GM19438 (cell line): Measurements from ENCODE around the gene RBMS3.
"Not testable (repeated sequence)": the region's sequence is repeated elsewhere in the genome, so short reads cannot be mapped to it uniquely, and the experiment has no call there.

Experiments
- ATAC-seq: cut with Tn5 transposase; IDR thresholded peaks from one replicate; pipeline ENCODE4 v1.9.1; 2021; ENCODE audit warnings: low read depth; ENCODE audit not compliant: unreplicated experiment

Gene RBMS3

DNA sequence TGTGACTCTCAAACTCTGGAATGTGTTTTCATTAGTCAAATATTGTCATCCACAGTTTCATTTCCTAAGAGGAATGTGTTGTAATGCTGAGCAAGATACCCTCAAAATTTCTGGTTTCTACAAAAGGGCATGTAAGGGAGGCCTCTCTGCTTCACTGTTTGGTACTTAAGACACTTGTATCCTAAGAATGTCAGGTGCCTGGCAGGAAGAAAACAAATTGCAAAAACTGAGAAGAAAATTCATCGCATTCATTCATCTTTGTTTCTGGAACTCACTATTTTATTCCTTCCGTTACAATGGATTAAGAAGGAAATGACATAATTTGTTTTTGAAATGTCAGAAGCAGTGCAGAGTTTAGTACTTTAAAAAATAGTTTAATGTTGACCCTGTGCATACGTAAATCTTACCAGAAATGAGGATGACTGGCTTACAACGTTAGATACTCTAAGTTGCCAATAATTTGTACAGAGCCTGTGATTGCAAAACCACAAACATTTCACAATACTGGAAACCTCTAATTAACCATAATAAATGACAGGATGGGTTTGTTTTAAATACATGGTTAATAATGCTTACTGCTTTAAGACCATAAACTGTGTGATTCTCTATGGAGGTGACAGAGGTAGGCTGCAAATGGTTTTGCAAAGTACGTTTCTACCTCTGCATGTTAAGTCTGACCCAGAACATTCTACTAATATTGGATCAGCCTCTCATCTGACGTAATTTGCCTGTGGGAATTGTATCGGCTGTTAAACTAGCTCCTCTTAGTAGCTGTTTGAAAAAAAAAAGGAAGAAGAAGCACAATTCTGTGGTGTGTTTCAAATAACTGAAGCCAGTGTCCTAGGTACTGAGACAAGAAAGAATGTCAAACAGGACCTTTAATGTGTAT is 477.8 kb downstream of the RBMS3 start:
- no peak for ATAC-seq

DNA sequence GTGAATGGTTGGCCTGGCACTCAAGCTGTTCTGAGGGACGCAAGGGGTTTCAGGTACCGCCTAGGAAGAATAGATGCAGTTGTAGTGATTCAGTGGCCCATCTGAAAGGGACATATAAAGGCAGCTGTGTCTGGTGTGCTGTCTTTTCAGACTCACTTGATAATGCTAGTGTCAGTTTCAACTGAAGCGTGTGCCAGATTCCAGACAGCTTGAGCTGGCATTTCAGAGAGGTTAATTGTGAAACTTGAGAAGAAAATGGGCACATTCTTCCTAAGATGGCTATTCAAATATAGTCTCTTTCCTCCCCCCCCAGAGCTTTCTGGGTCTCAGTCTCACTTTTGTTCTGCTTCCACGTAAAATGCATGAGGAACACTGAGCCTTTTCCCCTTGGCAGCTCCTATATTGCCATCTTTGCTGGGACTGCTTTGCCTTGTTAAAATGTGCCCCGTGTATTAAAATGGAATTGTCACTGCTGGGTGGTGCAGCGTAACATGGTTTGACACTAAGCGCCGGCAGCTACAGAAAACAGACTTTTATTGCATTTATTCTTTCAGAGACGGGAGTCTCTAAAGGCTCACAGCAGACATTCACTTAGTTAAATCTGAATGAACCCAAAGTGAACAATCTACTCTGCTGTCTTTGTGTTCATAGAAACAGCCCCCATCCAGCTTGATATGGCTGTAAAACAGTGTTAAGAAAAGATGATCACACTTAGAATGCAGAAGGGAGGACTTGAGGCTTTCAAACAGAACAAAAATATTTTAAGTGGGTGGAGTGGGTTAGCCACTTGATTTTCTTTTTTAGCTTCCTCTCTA is 478.7 kb downstream of the RBMS3 start:
- ATAC-seq: no peak

GRCh38 chr3:29760226-29760685 is 479.4 kb downstream of the RBMS3 start:
- ATAC-seq: no peak

- ATAC-seq: no peak
These were observed 480.6 kb downstream of the RBMS3 start for GRCh38 chr3:29761517-29761916.

DNA sequence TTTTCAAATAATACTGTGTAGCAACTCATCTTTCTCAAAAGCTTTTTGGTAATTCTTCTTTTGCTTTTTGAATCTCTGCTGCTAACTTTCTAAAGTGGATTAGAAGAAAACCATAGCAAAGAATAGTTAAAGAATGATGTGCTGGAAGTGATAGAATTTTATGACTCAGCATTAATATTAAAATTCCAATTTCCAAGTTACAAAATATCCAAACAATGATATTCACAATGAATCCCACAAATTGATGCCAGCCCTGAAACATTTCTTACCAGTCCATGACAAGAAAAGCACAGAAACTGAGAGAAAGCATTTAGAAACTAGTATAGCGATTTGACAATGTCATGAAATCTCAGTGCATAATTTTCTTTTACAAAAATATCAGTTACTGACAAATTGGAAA is 482.2 kb downstream of the RBMS3 start:
- ATAC-seq: no peak

GRCh38 chr3:29764041-29764440 is 483.2 kb downstream of the RBMS3 start:
- ATAC-seq: no peak

DNA sequence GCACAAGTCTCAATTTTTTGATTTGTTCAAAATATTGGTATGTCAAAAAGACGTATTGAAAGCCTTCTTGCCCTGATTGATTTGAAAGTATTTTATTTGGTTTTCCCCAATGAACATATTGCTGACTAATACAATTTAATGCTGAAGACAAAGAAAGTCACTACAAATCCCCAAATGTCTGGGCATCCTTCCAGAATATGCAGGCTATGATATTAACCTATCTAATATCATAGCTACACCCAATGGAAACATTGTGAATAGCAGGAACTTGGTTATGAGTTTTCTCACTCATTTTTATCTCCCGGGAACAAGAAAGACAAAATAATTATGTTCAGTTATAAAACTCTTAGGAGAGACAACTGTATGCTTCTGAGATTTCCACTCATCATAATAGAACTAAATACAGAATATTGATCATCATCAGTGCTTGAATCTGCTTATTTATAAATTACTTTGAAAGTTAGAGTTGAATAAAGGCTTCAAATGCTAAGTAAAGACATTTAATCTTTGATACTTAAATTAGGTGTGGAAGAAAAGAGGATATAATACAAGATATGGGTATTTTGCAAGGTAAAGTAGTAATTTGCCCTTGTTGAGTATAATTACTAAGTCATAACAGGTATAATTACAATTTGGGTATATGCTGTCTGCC is 483.9 kb downstream of the RBMS3 start:
- ATAC-seq: no peak

DNA sequence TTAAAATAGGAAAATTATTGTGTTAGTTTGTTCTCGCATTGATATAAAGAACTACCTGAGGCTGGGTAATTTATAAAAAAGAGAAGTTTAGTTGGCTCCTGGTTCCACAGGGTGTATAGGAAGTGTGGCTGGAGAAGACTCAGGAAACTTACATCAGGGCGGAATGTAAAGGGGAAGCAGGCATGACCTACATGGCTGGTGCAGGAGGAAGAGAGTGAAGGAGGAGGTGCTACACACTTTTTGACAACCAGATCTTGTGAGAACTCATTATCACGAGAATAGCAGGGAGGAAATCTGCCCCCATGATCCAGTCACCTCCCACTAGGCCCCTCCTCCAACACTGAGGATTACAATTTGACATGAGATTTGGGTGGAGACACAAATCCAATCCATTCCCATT is 490.7 kb downstream of the RBMS3 start:
- no peak for ATAC-seq

GRCh38 chr3:29772436-29772835 is 491.6 kb downstream of the RBMS3 start:
- no peak for ATAC-seq

DNA sequence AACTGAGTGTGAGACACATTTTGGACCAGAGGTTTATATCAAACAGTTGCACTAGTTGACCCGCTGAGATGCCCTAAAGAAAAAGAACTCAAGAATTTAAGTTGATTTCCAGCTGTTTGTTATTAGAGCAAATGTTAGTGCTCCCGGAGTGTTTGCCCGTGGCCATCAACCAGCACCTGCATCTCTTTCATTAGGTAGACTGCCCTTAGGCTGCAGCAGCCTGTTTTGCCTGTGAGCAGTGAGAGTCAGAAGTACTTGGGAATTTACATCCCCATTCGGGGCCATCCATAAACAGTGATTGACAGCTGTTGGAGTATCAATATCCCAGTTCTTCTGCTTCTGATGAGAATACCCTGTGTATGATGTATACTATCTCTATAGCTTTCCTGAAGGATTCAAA is 492.6 kb downstream of the RBMS3 start:
- ATAC-seq: no peak

DNA sequence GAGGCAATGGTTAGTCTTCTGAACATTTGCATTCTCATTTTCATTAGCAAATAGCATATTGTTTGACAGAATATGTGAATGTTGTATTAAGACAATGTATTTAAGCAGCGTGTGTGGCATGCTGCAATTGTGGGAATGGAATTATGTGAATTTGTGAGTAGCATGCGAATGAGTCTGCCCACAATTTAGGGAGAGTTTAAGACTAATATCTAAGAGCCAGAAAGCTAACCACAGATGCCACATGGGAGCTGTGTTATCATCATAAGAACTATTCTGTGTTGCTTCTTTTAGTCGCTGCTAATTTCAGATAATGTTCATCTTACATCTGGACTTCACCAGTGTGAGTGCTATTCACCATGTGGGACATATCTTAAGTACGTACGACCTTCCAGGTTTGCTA is 494.5 kb downstream of the RBMS3 start:
- no peak for ATAC-seq

- no peak for ATAC-seq
These were observed 497.0 kb downstream of the RBMS3 start for GRCh38 chr3:29777869-29778268.

- no peak for ATAC-seq
These were observed 508.8 kb downstream of the RBMS3 start for GRCh38 chr3:29789686-29790085.

GRCh38 chr3:29796808-29797207 is 515.9 kb downstream of the RBMS3 start:
- ATAC-seq: no peak

GRCh38 chr3:29802057-29802456 is 521.2 kb downstream of the RBMS3 start:
- ATAC-seq: no peak

GRCh38 chr3:29804044-29804443 is 523.2 kb downstream of the RBMS3 start:
- ATAC-seq: no peak

- ATAC-seq: no peak
These were observed 524.9 kb downstream of the RBMS3 start for GRCh38 chr3:29805757-29806156.

GRCh38 chr3:29808324-29808723 is 527.5 kb downstream of the RBMS3 start:
- not testable (repeated sequence) for ATAC-seq

DNA sequence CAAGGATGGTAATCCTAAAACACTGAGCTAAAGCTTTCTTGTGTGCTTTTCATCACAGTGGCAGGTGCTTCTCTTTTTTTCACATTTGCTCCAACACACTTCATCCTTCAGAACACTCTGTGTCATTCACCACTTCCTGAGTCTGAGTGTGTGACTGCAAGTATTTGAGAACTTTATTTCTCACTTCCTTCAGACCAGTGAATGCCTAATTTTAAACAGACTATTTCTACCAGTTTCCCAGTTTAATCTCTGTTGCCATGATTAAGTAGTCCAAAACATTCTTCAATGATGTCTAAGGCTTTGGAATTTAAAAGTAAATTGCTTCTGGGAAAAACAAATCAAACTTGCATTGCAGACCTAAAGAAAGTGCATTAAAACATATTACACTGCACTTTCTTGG is 541.2 kb downstream of the RBMS3 start:
- ATAC-seq: no peak

DNA sequence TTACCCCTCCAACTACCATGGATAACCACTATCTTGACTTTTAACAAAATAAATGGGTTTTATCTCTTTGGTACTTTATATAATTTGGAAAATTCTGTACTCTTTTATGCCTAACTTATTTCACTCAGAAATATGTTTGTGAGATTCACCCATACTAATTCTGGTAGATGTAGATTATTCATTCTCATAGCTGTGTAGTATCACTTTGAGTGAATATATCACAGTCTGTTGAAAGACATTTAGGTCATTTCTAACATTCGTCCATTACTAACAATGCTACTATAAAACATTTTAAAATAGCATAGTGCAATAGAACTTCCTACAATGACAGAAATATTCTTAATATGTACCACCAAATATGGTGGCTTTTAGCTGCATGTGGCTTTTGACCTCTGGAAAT is 542.4 kb downstream of the RBMS3 start:
- ATAC-seq: no peak

GRCh38 chr3:29826712-29827111 is 545.8 kb downstream of the RBMS3 start:
- no peak for ATAC-seq
